Keratinocyte (primary cell): ENCODE measurements around the gene BRICD5.

Experiments used
- EZH2 ChIP-seq: IDR thresholded peaks from one replicate; pipeline ENCODE4 v1.6.1; 2012; ENCODE audit warnings: inconsistent platforms, mild to moderate bottlenecking, low read length, moderate library complexity
- TF ChIP-seq, protein P1 (sequence below), 3 experiments: IDR thresholded peaks in 1 of 3; conservative IDR thresholded peaks in 1 of 3; optimal IDR thresholded peaks in 1 of 3; 2 replicates in 2 of 3; 3 replicates in 1 of 3; pipeline versions ENCODE3 to v1.5.1; 2011; ENCODE audit warnings: low read length in 3 of 3, mild to moderate bottlenecking in 3 of 3, moderate library complexity in 2 of 3, control low read depth in 1 of 3, inconsistent platforms in 1 of 3; ENCODE audit not compliant: insufficient read depth in 2 of 3; ENCODE audit errors: extremely low read depth in 1 of 3

DNA sequence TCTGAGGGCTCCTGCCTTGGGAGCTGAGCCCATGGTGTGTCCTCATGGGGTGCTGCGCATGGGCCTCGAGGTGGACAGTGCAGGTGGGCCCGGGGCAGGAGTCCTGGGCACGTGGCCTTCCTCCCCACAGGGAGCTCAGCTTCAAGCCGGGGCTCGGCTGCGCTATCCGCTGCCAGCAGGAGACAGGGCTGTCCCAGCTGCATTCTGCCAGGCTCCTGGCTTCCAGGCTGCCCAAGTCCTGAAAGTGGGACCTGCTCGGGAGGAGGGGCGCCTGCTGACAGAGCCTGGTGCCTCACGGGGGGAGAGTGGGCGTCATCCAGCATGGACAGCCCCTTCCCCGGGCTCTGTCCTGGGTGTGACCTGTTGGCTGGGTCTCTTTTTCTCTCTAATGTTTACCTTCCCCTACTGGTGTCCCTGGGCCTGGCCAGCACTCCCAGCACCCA lies 48.0 kb downstream of the BRICD5 start:
- TF ChIP-seq, protein P1, sequence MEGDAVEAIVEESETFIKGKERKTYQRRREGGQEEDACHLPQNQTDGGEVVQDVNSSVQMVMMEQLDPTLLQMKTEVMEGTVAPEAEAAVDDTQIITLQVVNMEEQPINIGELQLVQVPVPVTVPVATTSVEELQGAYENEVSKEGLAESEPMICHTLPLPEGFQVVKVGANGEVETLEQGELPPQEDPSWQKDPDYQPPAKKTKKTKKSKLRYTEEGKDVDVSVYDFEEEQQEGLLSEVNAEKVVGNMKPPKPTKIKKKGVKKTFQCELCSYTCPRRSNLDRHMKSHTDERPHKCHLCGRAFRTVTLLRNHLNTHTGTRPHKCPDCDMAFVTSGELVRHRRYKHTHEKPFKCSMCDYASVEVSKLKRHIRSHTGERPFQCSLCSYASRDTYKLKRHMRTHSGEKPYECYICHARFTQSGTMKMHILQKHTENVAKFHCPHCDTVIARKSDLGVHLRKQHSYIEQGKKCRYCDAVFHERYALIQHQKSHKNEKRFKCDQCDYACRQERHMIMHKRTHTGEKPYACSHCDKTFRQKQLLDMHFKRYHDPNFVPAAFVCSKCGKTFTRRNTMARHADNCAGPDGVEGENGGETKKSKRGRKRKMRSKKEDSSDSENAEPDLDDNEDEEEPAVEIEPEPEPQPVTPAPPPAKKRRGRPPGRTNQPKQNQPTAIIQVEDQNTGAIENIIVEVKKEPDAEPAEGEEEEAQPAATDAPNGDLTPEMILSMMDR (optimal IDR thresholded peaks at IDR 0.05 in 1 of 3, IDR thresholded peaks at IDR 0.05 in 1 of 3, conservative IDR thresholded peaks at IDR 0.05 in 1 of 3; ENCODE audit: extremely low read depth in 1 of 3, insufficient read depth in 2 of 3, low read length in 3 of 3) = peak in 1 of 3 experiments; percentile 6
- TF ChIP-seq EZH2 = no peak
